DND-41 (cell line): ENCODE measurements around the gene KIT.

Experiments
- ATAC-seq: fragments of 200-7000 bp; cut with Tn5 transposase; 3 replicates; pipeline ENCODE4 v1.9.1; 2021; ENCODE audit warnings: low read depth; ENCODE audit not compliant: insufficient read depth
- DNase-seq: peaks from one replicate; pipeline ENCODE4 v3.0.0-alpha.2; 2020
- H2AFZ ChIP-seq: 2 replicates; pipeline ENCODE4 v1.6.0; 2012; ENCODE audit warnings: low read depth, low read length
- H3K27ac ChIP-seq: 2 replicates; pipeline ENCODE4 v1.5.1; 2012; ENCODE audit warnings: low read length, inconsistent platforms
- H3K27me3 ChIP-seq: fragments of 200-600 bp; sonication (generic); 2 replicates; pipeline ENCODE4 v1.6.0; 2012; ENCODE audit warnings: low read length, mild to moderate bottlenecking, inconsistent platforms; ENCODE audit not compliant: insufficient read depth, poor library complexity
- H3K36me3 ChIP-seq: 2 replicates; pipeline ENCODE4 v1.5.1; 2012; ENCODE audit warnings: low read length, inconsistent platforms; ENCODE audit not compliant: insufficient read depth
- H3K4me1 ChIP-seq: 2 replicates; pipeline ENCODE4 v1.5.1; 2012; ENCODE audit warnings: mild to moderate bottlenecking, low read length; ENCODE audit not compliant: insufficient read depth
- H3K4me2 ChIP-seq: 2 replicates; pipeline ENCODE4 v1.6.0; 2012; ENCODE audit warnings: mild to moderate bottlenecking, moderate library complexity, low read length, inconsistent platforms; ENCODE audit not compliant: insufficient read depth
- H3K4me3 ChIP-seq, 2 experiments: fragments of 200-600 bp in 1 of 2; shearing (Covaris generic) in 1 of 2; 2 replicates each; pipeline ENCODE4 v1.5.1; 2012 to 2016; ENCODE audit warnings: inconsistent platforms in 2 of 2, low read length in 2 of 2, mild to moderate bottlenecking in 2 of 2, low read depth in 1 of 2, moderate library complexity in 1 of 2
- H3K79me2 ChIP-seq: 2 replicates; pipeline ENCODE4 v1.6.0; 2012; ENCODE audit warnings: low read length, inconsistent platforms; ENCODE audit not compliant: insufficient read depth
- H3K9ac ChIP-seq: 2 replicates; pipeline ENCODE4 v1.6.0; 2012; ENCODE audit warnings: low read depth, mild to moderate bottlenecking, inconsistent platforms, low read length, moderate library complexity
- H3K9me3 ChIP-seq: 2 replicates; pipeline ENCODE4 v1.5.1; 2012; ENCODE audit warnings: low read length, moderate library complexity, mild to moderate bottlenecking, inconsistent platforms; ENCODE audit not compliant: insufficient read depth, severe bottlenecking
- H4K20me1 ChIP-seq: 2 replicates; pipeline ENCODE4 v1.6.0; 2012; ENCODE audit warnings: low read length; ENCODE audit not compliant: insufficient read depth
- CTCF ChIP-seq: IDR thresholded peaks from 2 replicates; pipeline ENCODE4 v1.5.1; 2012; ENCODE audit warnings: borderline replicate concordance, low read length, moderate library complexity, mild to moderate bottlenecking; ENCODE audit not compliant: poor library complexity, severe bottlenecking; ENCODE audit errors: extremely low read depth
- EZH2 ChIP-seq: IDR thresholded peaks from 3 replicates; pipeline ENCODE4 v1.6.1; 2012; ENCODE audit warnings: borderline replicate concordance, low read depth, mild to moderate bottlenecking, moderate library complexity, low read length, inconsistent platforms; ENCODE audit not compliant: severe bottlenecking

Gene KIT

GRCh38 chr4:54779036-54779435, 121.3 kb downstream of the KIT start:
- Histone ChIP-seq H3K36me3 (no peaks in the 10 kb centered on the region), H2AFZ (no peak overlapping the region), H3K9ac (no peak overlapping the region), H3K4me2 (no peak overlapping the region), H4K20me1 (no peaks in the 10 kb centered on the region), H3K27me3 (no peaks in the 10 kb centered on the region), H3K4me1 (no peaks in the 10 kb centered on the region), H3K27ac (no peak overlapping the region), H3K79me2 (no peaks in the 10 kb centered on the region), H3K4me3 (no peak overlapping the region), H3K9me3 (no peaks in the 10 kb centered on the region)
- TF ChIP-seq EZH2 (no peak), CTCF (no peak)
- ATAC-seq = no peak
- no peak for DNase-seq

GRCh38 chr4:54779476-54780148, 121.9 kb downstream of the KIT start:
- ATAC-seq = no peak
- Histone ChIP-seq H2AFZ (no peak overlapping the region), H4K20me1 (no peaks in the 10 kb centered on the region), H3K4me2 (no peak overlapping the region), H3K4me3 (no peak overlapping the region), H3K36me3 (no peaks in the 10 kb centered on the region), H3K79me2 (no peaks in the 10 kb centered on the region), H3K4me1 (no peaks in the 10 kb centered on the region), H3K27ac (no peak overlapping the region), H3K9me3 (no peaks in the 10 kb centered on the region), H3K9ac (no peak overlapping the region), H3K27me3 (no peaks in the 10 kb centered on the region)
- TF ChIP-seq CTCF (no peak), EZH2 (no peak)
- DNase-seq = no peak

- no peaks in the 10 kb centered on the region for H4K20me1 ChIP-seq
- H3K27me3 ChIP-seq = no peaks in the 10 kb centered on the region
- H3K9ac ChIP-seq = no peak overlapping the region
- H3K9me3 ChIP-seq = no peaks in the 10 kb centered on the region
- no peak for TF ChIP-seq CTCF
- no peak for TF ChIP-seq EZH2
- no peak overlapping the region for H3K27ac ChIP-seq
- ATAC-seq = no peak
- DNase-seq = no peak
- no peak overlapping the region for H3K4me2 ChIP-seq
- H3K4me3 ChIP-seq = no peak overlapping the region
- no peaks in the 10 kb centered on the region for H3K4me1 ChIP-seq
- H3K36me3 ChIP-seq = no peaks in the 10 kb centered on the region
- no peaks in the 10 kb centered on the region for H3K79me2 ChIP-seq
- H2AFZ ChIP-seq = no peak overlapping the region
Observed at GRCh38 chr4:54780149-54780495, 122.4 kb downstream of the KIT start.
